Skeletal muscle satellite cell (primary cell): Measurements from ENCODE around the gene NTN1. TPM values are rescaled to one million over a fixed set of nuclear protein-coding genes. Genes with fewer than 3 reads are reported as not detected.

Source experiments
- H3K27me3 ChIP-seq: 2 replicates; pipeline ENCODE4 v1.7.0; 2013; ENCODE audit warnings: low read length; ENCODE audit not compliant: control insufficient read depth, insufficient read depth
- H3K36me3 ChIP-seq: 2 replicates; pipeline ENCODE4 v1.7.0; 2013; ENCODE audit warnings: mild to moderate bottlenecking, control low read depth, low read length; ENCODE audit not compliant: insufficient read depth
- H3K4me1 ChIP-seq: 2 replicates; pipeline ENCODE4 v1.7.0; 2013; ENCODE audit warnings: low read length; ENCODE audit not compliant: control insufficient read depth, insufficient read depth
- H3K4me2 ChIP-seq: 2 replicates; pipeline ENCODE4 v1.7.0; 2013; ENCODE audit warnings: mild to moderate bottlenecking, low read length
- H3K4me3 ChIP-seq: 2 replicates; pipeline ENCODE4 v1.7.0; 2013; ENCODE audit warnings: low read length
- H3K9ac ChIP-seq: 2 replicates; pipeline ENCODE4 v1.7.0; 2013; ENCODE audit warnings: mild to moderate bottlenecking, low read depth, low read length, moderate library complexity
- H3K9me3 ChIP-seq: replicated peaks from 2 replicates; pipeline ENCODE4 v1.7.0; 2013; ENCODE audit warnings: mild to moderate bottlenecking, control low read depth, low read length
- small RNA-seq: library from RNA; depleted of rRNA; stranded (forward); fragments of <200 nt; gene quantifications from one replicate; pipeline ENCODE3, GENCODE V24; 2012

The NTN1 gene

DNA sequence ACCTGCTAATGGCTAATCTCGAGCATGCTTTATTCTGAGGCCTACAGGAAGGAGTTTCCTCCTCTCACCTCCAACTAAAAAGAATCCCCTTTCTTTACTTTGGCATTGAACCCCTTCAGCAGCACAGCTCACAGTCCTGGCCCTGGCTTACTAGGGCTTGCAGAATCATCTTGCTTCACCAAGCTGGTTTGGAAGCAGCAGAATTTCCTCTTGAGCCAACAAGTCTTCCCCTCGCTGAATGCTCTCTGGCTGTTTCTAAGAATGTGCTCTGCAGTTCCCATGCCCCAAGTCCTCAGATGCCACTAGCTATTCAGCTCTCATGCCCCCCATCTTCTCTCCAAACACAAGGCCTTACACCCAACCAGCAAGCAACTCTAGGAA, 271.2 kb downstream of the NTN1 start:
- no peaks in the 10 kb centered on the region for H3K9me3 ChIP-seq
- no peaks in the 10 kb centered on the region for H3K27me3 ChIP-seq

More for the DNA sequence above, 271.2 kb downstream of the NTN1 start:
- Histone ChIP-seq H3K9ac (no peak overlapping the region), H3K4me1 (peaks cover 6% of the 10 kb centered on the region), H3K4me2 (no peak overlapping the region), H3K36me3 (no peaks in the 10 kb centered on the region), H3K4me3 (no peak overlapping the region)

Small RNA genes lying within 50 kb of the gene (small RNA-seq; reads per million reads assigned to genes)
- not detected for gene AC005695.3
